ENCODE measurements around the gene TOP3B. TPM values are rescaled to one million over a fixed set of nuclear protein-coding genes. Genes with fewer than 3 reads are reported as not detected.
A peak's percentile ranks its signal among the peaks of the same experiment; 100 is the strongest.

TOP3B gene
- total RNA-seq, result 18.4 TPM
- long read RNA-seq, transcript TOP3B-201 (18 exons, 2,863 nt), result major isoform, 19 of 40 reads
- long read RNA-seq, partial matches to known transcripts, result 10 of 40 reads
- long read RNA-seq, other reads (novel, unspliced or antisense), result 9 of 40 reads

- peak; percentile 97 for DNase-seq (ENCODE audit: low spot score)
Observed at GRCh38 chr22:21982338-21982965, at the start of gene TOP3B. Gene TOP3B, minus strand, starts transcription at chr22:21982787. Its CDS starts 7,078 bp downstream, at chr22:21975709.

GRCh38 chr22:22031183-22031945 lies 48.8 kb upstream of the TOP3B start:
- DNase-seq (ENCODE audit: low spot score), result no peak

GRCh38 chr22:22030493-22031182 lies 48.1 kb upstream of the TOP3B start:
- no peak for DNase-seq (ENCODE audit: low spot score)

GRCh38 chr22:22027955-22028354 lies 45.4 kb upstream of the TOP3B start:
- no peak for DNase-seq (ENCODE audit: low spot score)

GRCh38 chr22:22026157-22026831 lies 43.7 kb upstream of the TOP3B start:
- no peak for DNase-seq (ENCODE audit: low spot score)

GRCh38 chr22:22025320-22026156 lies 43.0 kb upstream of the TOP3B start:
- no peak for DNase-seq (ENCODE audit: low spot score)

- no peak for DNase-seq (ENCODE audit: low spot score)
Observed at GRCh38 chr22:22024440-22024839, 41.9 kb upstream of the TOP3B start.

- DNase-seq (ENCODE audit: low spot score), result no peak
Observed at GRCh38 chr22:22023581-22024137, 41.1 kb upstream of the TOP3B start.

- DNase-seq (ENCODE audit: low spot score), result no peak
Observed at GRCh38 chr22:22022947-22023534, 40.5 kb upstream of the TOP3B start.

- DNase-seq (ENCODE audit: low spot score), result no peak
Observed at GRCh38 chr22:22022255-22022840, 39.8 kb upstream of the TOP3B start.

- DNase-seq (ENCODE audit: low spot score), result no peak
Observed at GRCh38 chr22:22021162-22021750, 38.7 kb upstream of the TOP3B start.

- DNase-seq (ENCODE audit: low spot score), result no peak
Observed at GRCh38 chr22:22020425-22020852, 37.9 kb upstream of the TOP3B start.

GRCh38 chr22:22019659-22020424 lies 37.3 kb upstream of the TOP3B start:
- no peak for DNase-seq (ENCODE audit: low spot score)

GRCh38 chr22:22018825-22019658 lies 36.5 kb upstream of the TOP3B start:
- DNase-seq (ENCODE audit: low spot score), result no peak

- no peak for DNase-seq (ENCODE audit: low spot score)
Observed at GRCh38 chr22:22015631-22016030, 33.0 kb upstream of the TOP3B start.

- DNase-seq (ENCODE audit: low spot score), result no peak
Observed at GRCh38 chr22:22014285-22014659, 31.7 kb upstream of the TOP3B start.

GRCh38 chr22:22013559-22014284 lies 31.1 kb upstream of the TOP3B start:
- DNase-seq (ENCODE audit: low spot score), result no peak
